OCI-LY7 (cell line): ENCODE measurements around the gene XRCC5.

Source experiments
- CTCF ChIP-seq: fragments of 200-600 bp; sonication (generic); conservative IDR thresholded peaks from 2 replicates; pipeline ENCODE4 v1.5.1; 2014; ENCODE audit warnings: mild to moderate bottlenecking, antibody characterized with exemption, low read length, moderate library complexity, mixed read lengths
- EZH2phosphoT487 ChIP-seq: fragments of 200-600 bp; sonication (generic); IDR thresholded peaks from 2 replicates; pipeline ENCODE4 v1.6.1; 2018; ENCODE audit warnings: low read depth, borderline replicate concordance, mild to moderate bottlenecking, mixed run types, antibody characterized with exemption, low read length, moderate library complexity, mixed read lengths

GRCh38 chr2:216104691-216105090 is 4.5 kb upstream of the XRCC5 start:
- TF ChIP-seq CTCF (no peak), EZH2phosphoT487 (no peak)
